ENCODE results near the gene TMEM229A.

- TF ChIP-seq CTCF (IDR thresholded peaks at IDR 0.05; ENCODE audit: poor library complexity) (no peak), EZH2phosphoT487 (IDR thresholded peaks at IDR 0.05; ENCODE audit: low read depth, severe bottlenecking, unreplicated experiment) (no peak), EZH2 (IDR thresholded peaks at IDR 0.05; ENCODE audit: borderline replicate concordance) (no peak)
These were observed 33.9 kb downstream of the TMEM229A start for GRCh38 chr7:123998921-123999320.

Measured in hepatocyte (in vitro differentiated cells).